WTC11 (cell line): ENCODE measurements around the gene NTN4. TPM values are rescaled to one million over a fixed set of nuclear protein-coding genes. Genes with fewer than 3 reads are reported as not detected.

Experiments
- ATAC-seq: fragments of 200-7000 bp; cut with Tn5 transposase; 2 replicates; pipeline ENCODE4 v1.10.0; 2021; ENCODE audit warnings: mild to moderate bottlenecking, moderate library complexity
- CTCF ChIA-PET: fragments of 300-600 bp; sonication (Branson Sonifier 250); formaldehyde crosslinking; loops from one replicate; lab custom pipeline; 2021; ENCODE audit warnings: antibody characterized with exemption; lab: Charles Lee
- POLR2A ChIA-PET: fragments of 350-600 bp; sonication (Branson Sonifier 250); formaldehyde crosslinking; loops from one replicate; lab custom pipeline; 2021; ENCODE audit warnings: antibody characterized with exemption; lab: Charles Lee
- DNase-seq: peaks from one replicate; pipeline ENCODE4 v3.0.0; 2021; ENCODE audit warnings: low spot score
- H3K27ac Mint-ChIP-seq: 2 replicates; pipeline ENCODE4 v1.8.0; 2021; ENCODE audit warnings: mixed read lengths
- H3K27me3 Mint-ChIP-seq: 2 replicates; pipeline ENCODE4 v1.8.0; 2021; ENCODE audit warnings: low read depth, mild to moderate bottlenecking, moderate library complexity, mixed read lengths
- H3K36me3 Mint-ChIP-seq: 2 replicates; pipeline ENCODE4 v1.8.0; 2021; ENCODE audit warnings: mixed read lengths
- H3K4me1 Mint-ChIP-seq: 2 replicates; pipeline ENCODE4 v1.8.0; 2022; ENCODE audit warnings: mixed read lengths
- H3K4me3 Mint-ChIP-seq: 2 replicates; pipeline ENCODE4 v1.8.0; 2021; ENCODE audit warnings: mild to moderate bottlenecking, moderate library complexity, mixed read lengths
- H3K9me3 Mint-ChIP-seq: 2 replicates; pipeline ENCODE4 v1.8.0; 2021; ENCODE audit warnings: mixed read lengths
- ATF6 ChIP-seq: sonication (generic); formaldehyde crosslinking; IDR thresholded peaks from 2 replicates; pipeline ENCODE4 v1.8.1; 2023; ENCODE audit warnings: mild to moderate bottlenecking, missing genetic modification reagents
- GABPB1 ChIP-seq: sonication (generic); formaldehyde crosslinking; IDR thresholded peaks from 2 replicates; pipeline ENCODE4 v1.8.1; 2023; ENCODE audit warnings: mild to moderate bottlenecking, missing genetic modification reagents
- GTF2I ChIP-seq: fragments of 250-450 bp; sonication (Bioruptor Pico); conservative IDR thresholded peaks from 2 replicates; pipeline ENCODE4 v1.4.0; 2021; ENCODE audit warnings: mild to moderate bottlenecking
- MLX ChIP-seq: sonication (generic); formaldehyde crosslinking; IDR thresholded peaks from 2 replicates; pipeline ENCODE4 v1.8.1; 2023; ENCODE audit warnings: mild to moderate bottlenecking, missing genetic modification reagents, moderate library complexity
- NFE2L1 ChIP-seq: sonication (generic); formaldehyde crosslinking; IDR thresholded peaks from 2 replicates; pipeline ENCODE4 v1.8.1; 2023; ENCODE audit warnings: missing genetic modification reagents
- NFYB ChIP-seq: sonication (generic); formaldehyde crosslinking; conservative IDR thresholded peaks from 2 replicates; pipeline ENCODE4 v1.8.0; 2022; ENCODE audit warnings: low read depth, missing genetic modification reagents
- PRDM15 ChIP-seq: sonication (generic); formaldehyde crosslinking; IDR thresholded peaks from 2 replicates; pipeline ENCODE4 v1.8.0; 2022; ENCODE audit warnings: missing genetic modification reagents
- SMAD4 ChIP-seq: sonication (generic); formaldehyde crosslinking; IDR thresholded peaks from 2 replicates; pipeline ENCODE4 v1.8.0; 2022; ENCODE audit warnings: mild to moderate bottlenecking, missing genetic modification reagents
- SP1 ChIP-seq: sonication (generic); formaldehyde crosslinking; conservative IDR thresholded peaks from 2 replicates; pipeline ENCODE4 v1.8.1; 2022; ENCODE audit warnings: missing genetic modification reagents
- ZBTB21 ChIP-seq: sonication (generic); formaldehyde crosslinking; IDR thresholded peaks from 2 replicates; pipeline ENCODE4 v1.8.1; 2023; ENCODE audit warnings: mild to moderate bottlenecking, missing genetic modification reagents, borderline replicate concordance
- ZNF281 ChIP-seq: sonication (generic); formaldehyde crosslinking; IDR thresholded peaks from 2 replicates; pipeline ENCODE4 v1.8.0; 2023; ENCODE audit warnings: mild to moderate bottlenecking, missing genetic modification reagents
- ZNF425 ChIP-seq: fragments of 250-450 bp; sonication (Bioruptor Pico); conservative IDR thresholded peaks from 2 replicates; pipeline ENCODE4 v1.9.0; 2021; ENCODE audit warnings: mild to moderate bottlenecking
- ZNF532 ChIP-seq: fragments of 250-450 bp; sonication (Bioruptor Pico); IDR thresholded peaks from 2 replicates; pipeline ENCODE4 v1.9.0; 2021; ENCODE audit warnings: mild to moderate bottlenecking, borderline replicate concordance
- total RNA-seq: library from RNA; stranded (reverse); gene quantifications from 3 replicates; pipeline ENCODE4 v1.2.3, GENCODE V29; 2021

Gene NTN4
- total RNA-seq, 1 experiment from 2014 or later = 2.7 TPM

- CTCF ChIA-PET = no interaction called here
- Mint-ChIP-seq H3K4me1 (peaks cover 5% of the 10 kb centered on the region; the same call in 1 of the 2 replicates), H3K36me3 (no peaks in the 10 kb centered on the region), H3K4me3 (no peak overlapping the region), H3K27me3 (no peaks in the 10 kb centered on the region), H3K9me3 (no peaks in the 10 kb centered on the region), H3K27ac (no peak overlapping the region)
- TF ChIP-seq SMAD4 (CRISPR knock-in tag) = no peak
- 0 out of 2 replicates have a peak, but pooled peaks have one; percentile 22 for TF ChIP-seq GABPB1 (CRISPR knock-in tag)
- POLR2A ChIA-PET = no interaction called here
- DNase-seq = no peak
- ATAC-seq = no peak
Measured at GRCh38 chr12:95762123-95762785, 28.3 kb downstream of the NTN4 start.

GRCh38 chr12:95760371-95760770 lies 30.2 kb downstream of the NTN4 start:
- Mint-ChIP-seq H3K27me3 (no peaks in the 10 kb centered on the region), H3K9me3 (no peaks in the 10 kb centered on the region), H3K4me1 (peaks cover 16% of the 10 kb centered on the region), H3K27ac (no peak overlapping the region), H3K36me3 (no peaks in the 10 kb centered on the region), H3K4me3 (no peak overlapping the region)
- ChIA-PET POLR2A (no interaction called here), CTCF (no interaction called here)
- TF ChIP-seq ZNF425 (CRISPR knock-in tag) (no peak), ZNF532 (CRISPR knock-in tag) (no peak), NFYB (no peak), PRDM15 (CRISPR knock-in tag) (no peak), NFE2L1 (CRISPR knock-in tag) (no peak), GTF2I (no peak), ZBTB21 (CRISPR knock-in tag) (no peak), SP1 (CRISPR knock-in tag) (no peak), MLX (CRISPR knock-in tag) (no peak), ZNF281 (CRISPR knock-in tag) (no peak), ATF6 (CRISPR knock-in tag) (no peak)
- ATAC-seq (no peak), DNase-seq (no peak)
